Bronchial epithelial cell (primary cell): ENCODE measurements around the gene ANKRD9. TPM values are rescaled to one million over a fixed set of nuclear protein-coding genes. Genes with fewer than 3 reads are reported as not detected.
A peak's percentile ranks its signal among the peaks of the same experiment; 100 is the strongest.

Source experiments
- DNase-seq: peaks from one replicate; pipeline ENCODE4 v3.0.0-alpha.2; 2010; ENCODE audit warnings: low read depth
- FAIRE-seq: peaks from 2 replicates; lab custom pipeline; 2011; peaks lifted over from hg19 to GRCh38; lab: Jason Lieb, UNC
- H3K27me3 ChIP-seq: 2 replicates; pipeline ENCODE4 v1.5.1; 2011; ENCODE audit warnings: low read length; ENCODE audit not compliant: control insufficient read depth, insufficient read depth
- H3K36me3 ChIP-seq: 2 replicates; pipeline ENCODE4 v1.5.1; 2011; ENCODE audit warnings: low read length; ENCODE audit not compliant: control insufficient read depth, insufficient read depth
- H3K4me3 ChIP-seq: 2 replicates; pipeline ENCODE4 v1.5.1; 2011; ENCODE audit warnings: mild to moderate bottlenecking, low read depth, low read length, control low read depth
- CTCF ChIP-seq: IDR thresholded peaks from 2 replicates; pipeline ENCODE4 v1.5.1; 2011; ENCODE audit warnings: mild to moderate bottlenecking, moderate library complexity, low read length, control low read depth, inconsistent platforms; ENCODE audit not compliant: insufficient read depth, severe bottlenecking
- total RNA-seq: library from RNA; depleted of rRNA; stranded (reverse); fragments of >200 nt; gene quantifications from 2 replicates; pipeline ENCODE4 v1.2.1, GENCODE V29; 2014

Gene ANKRD9
- total RNA-seq, 1 donor from 2014 or later, result 34.8 TPM

DNA sequence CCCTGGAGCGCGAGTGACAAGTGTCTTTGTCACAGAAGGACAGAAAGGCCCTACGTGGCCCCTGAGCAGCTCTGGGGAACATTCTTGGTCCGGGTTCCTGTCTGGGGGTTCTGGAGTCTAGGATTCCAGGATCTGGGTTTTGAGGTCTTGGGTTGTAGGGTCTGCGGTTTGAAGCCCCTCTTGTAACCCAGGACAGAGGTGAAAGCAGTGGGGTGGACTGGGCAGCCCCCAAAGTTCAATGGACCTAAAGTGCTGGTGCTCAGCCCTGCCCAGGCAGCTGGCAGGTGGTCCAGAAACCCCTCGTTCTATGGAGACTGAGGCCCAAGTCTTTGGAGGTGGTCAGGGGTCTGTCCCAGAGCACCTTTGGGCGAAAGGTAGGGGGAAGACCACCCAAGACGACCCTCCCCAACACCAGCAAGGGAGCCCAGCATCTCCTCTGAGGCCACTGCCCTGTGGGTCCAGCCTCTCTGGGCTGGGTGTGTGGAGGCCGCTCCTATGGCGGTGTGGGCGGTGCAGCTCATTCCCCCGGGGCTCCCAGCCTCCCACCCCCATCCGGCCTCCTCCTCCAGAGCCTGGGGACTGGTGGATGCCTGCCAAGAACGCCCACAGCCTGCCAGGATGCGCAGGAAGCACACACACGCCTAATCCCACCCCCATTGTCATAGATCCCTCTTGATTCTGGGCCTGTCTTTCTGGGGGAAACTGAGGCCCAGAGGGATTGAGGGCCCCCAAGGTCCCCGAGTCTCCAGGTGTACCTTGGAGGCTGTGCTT lies 30.2 kb upstream of the ANKRD9 start:
- no peak for TF ChIP-seq CTCF
- FAIRE-seq, result no peak
- no peaks in the 10 kb centered on the region for H3K27me3 ChIP-seq
- H3K36me3 ChIP-seq, result no peaks in the 10 kb centered on the region
- peak; percentile 37 for DNase-seq
- no peak overlapping the region for H3K4me3 ChIP-seq

- DNase-seq (no peak), FAIRE-seq (no peak)
- no peaks in the 10 kb centered on the region for H3K27me3 ChIP-seq
Observed at GRCh38 chr14:102538602-102539543, 29.3 kb upstream of the ANKRD9 start.

GRCh38 chr14:102537981-102538601 lies 28.5 kb upstream of the ANKRD9 start:
- FAIRE-seq (no peak), DNase-seq (no peak)
- Histone ChIP-seq H3K4me3 (no peak overlapping the region), H3K27me3 (no peaks in the 10 kb centered on the region), H3K36me3 (no peaks in the 10 kb centered on the region)
- no peak for TF ChIP-seq CTCF

More at GRCh38 chr14:102538602-102539543, 29.3 kb upstream of the ANKRD9 start:
- no peak for TF ChIP-seq CTCF
- Histone ChIP-seq H3K36me3 (no peaks in the 10 kb centered on the region), H3K4me3 (no peak overlapping the region)

- TF ChIP-seq CTCF, result no peak
- Histone ChIP-seq H3K4me3 (no peak overlapping the region), H3K27me3 (no peaks in the 10 kb centered on the region), H3K36me3 (no peaks in the 10 kb centered on the region)
- DNase-seq, result peak; percentile 91
- FAIRE-seq, result peak; percentile 52
Observed at GRCh38 chr14:102532204-102532658, 22.7 kb upstream of the ANKRD9 start.

DNA sequence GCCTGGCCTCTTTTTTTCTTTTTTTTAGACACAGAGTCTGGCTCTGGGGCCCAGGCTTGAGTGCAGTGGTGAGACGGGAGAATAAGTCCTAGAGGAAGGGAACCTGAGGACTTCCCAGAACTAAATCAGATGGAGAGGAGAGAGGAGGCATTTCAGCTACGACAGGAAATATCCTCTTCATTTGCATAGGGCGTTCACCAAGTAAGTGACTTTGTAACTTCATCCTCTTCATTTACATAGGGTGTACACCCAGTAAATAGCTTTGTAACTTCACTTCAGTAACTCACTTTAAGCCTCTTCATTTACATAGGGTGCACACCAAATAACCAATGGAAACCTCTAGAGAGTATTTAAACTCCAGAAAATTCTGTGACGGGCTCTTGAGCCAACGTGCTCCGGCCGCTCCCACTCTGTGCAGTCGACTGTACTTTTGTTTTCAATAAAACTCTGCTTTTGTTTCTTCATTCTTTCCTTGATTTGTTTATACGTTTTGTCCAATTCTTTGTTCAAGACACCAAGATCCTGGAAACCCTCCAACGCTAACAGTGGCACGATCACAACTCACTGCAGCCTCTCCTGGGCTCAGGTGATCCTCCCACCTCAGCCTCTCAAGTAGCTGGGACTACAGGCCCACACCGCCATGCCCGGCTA lies 21.4 kb upstream of the ANKRD9 start:
- DNase-seq, result peak; percentile 73
- Histone ChIP-seq H3K4me3 (no peak overlapping the region), H3K27me3 (no peaks in the 10 kb centered on the region), H3K36me3 (no peaks in the 10 kb centered on the region)
- TF ChIP-seq CTCF, result no peak
- FAIRE-seq, result no peak
